Measurements from ENCODE around the gene STXBP3. TPM values are rescaled to one million over a fixed set of nuclear protein-coding genes. Genes with fewer than 3 reads are reported as not detected.

STXBP3 gene
- total RNA-seq, 1 experiment from 2014 or later: 69.2 TPM

- DNase-seq (ENCODE audit: low read depth): no peak
Observed at GRCh38 chr1:108799001-108799400, 52.5 kb downstream of the STXBP3 start.

GRCh38 chr1:108801101-108801500 is 54.6 kb downstream of the STXBP3 start:
- peak; percentile 36 for DNase-seq (ENCODE audit: low read depth)

- DNase-seq (ENCODE audit: low read depth): no peak
Observed at GRCh38 chr1:108803548-108803947, 57.1 kb downstream of the STXBP3 start.

GRCh38 chr1:108808438-108808837 is 62.0 kb downstream of the STXBP3 start:
- DNase-seq (ENCODE audit: low read depth): no peak

GRCh38 chr1:108811611-108812010 is 65.1 kb downstream of the STXBP3 start:
- DNase-seq (ENCODE audit: low read depth): no peak

GRCh38 chr1:108813326-108813725 is 66.9 kb downstream of the STXBP3 start:
- peak; percentile 42 for DNase-seq (ENCODE audit: low read depth)

- peak; percentile 62 for DNase-seq (ENCODE audit: low read depth)
Observed at GRCh38 chr1:108814343-108815125, 68.1 kb downstream of the STXBP3 start.

GRCh38 chr1:108815566-108815965 is 69.1 kb downstream of the STXBP3 start:
- no peak for DNase-seq (ENCODE audit: low read depth)

- peak; percentile 96 for DNase-seq (ENCODE audit: low read depth)
Observed at GRCh38 chr1:108816049-108816893, 69.8 kb downstream of the STXBP3 start.

GRCh38 chr1:108817016-108817415 is 70.5 kb downstream of the STXBP3 start:
- peak; percentile 97 for DNase-seq (ENCODE audit: low read depth)

- DNase-seq (ENCODE audit: low read depth): no peak
Observed at GRCh38 chr1:108817811-108818210, 71.3 kb downstream of the STXBP3 start.

- DNase-seq (ENCODE audit: low read depth): no peak
Observed at GRCh38 chr1:108819878-108820277, 73.4 kb downstream of the STXBP3 start.

- DNase-seq (ENCODE audit: low read depth): no peak
Observed at GRCh38 chr1:108823632-108824031, 77.2 kb downstream of the STXBP3 start.

GRCh38 chr1:108824051-108824450 is 77.6 kb downstream of the STXBP3 start:
- DNase-seq (ENCODE audit: low read depth): no peak

GRCh38 chr1:108826081-108826635 is 79.7 kb downstream of the STXBP3 start:
- no peak for DNase-seq (ENCODE audit: low read depth)

- peak; percentile 99 for DNase-seq (ENCODE audit: low read depth)
Observed at GRCh38 chr1:108828074-108828961, 81.8 kb downstream of the STXBP3 start.

GRCh38 chr1:108829498-108829916 is 83.0 kb downstream of the STXBP3 start:
- DNase-seq (ENCODE audit: low read depth): peak; percentile 88

GRCh38 chr1:108830119-108831008 is 83.9 kb downstream of the STXBP3 start:
- DNase-seq (ENCODE audit: low read depth): peak; percentile 100

- DNase-seq (ENCODE audit: low read depth): peak; percentile 80
Observed at GRCh38 chr1:108831225-108831624, 84.8 kb downstream of the STXBP3 start.

GRCh38 chr1:108832929-108833328 is 86.5 kb downstream of the STXBP3 start:
- no peak for DNase-seq (ENCODE audit: low read depth)
